ENCODE measurements around the gene YWHAG. TPM values are rescaled to one million over a fixed set of nuclear protein-coding genes. Genes with fewer than 3 reads are reported as not detected.
"Not testable (repeated sequence)": the region's sequence is repeated elsewhere in the genome, so short reads cannot be mapped to it uniquely, and the experiment has no call there.

The YWHAG gene
- total RNA-seq, 2 experiments from 2014 or later = 42.6 to 126 TPM

GRCh38 chr7:76407718-76408117 lies 48.9 kb upstream of the YWHAG start:
- ChIA-PET CTCF (ENCODE audit: unreplicated experiment) (no interaction called here), POLR2A (no interaction called here)
- no peak for TF ChIP-seq CTCF (conservative IDR thresholded peaks at IDR 0.05; ENCODE audit: low read length)
- TF ChIP-seq EZH2phosphoT487 (IDR thresholded peaks at IDR 0.05; ENCODE audit: borderline replicate concordance, low read depth, low read length) = no peak
- Histone ChIP-seq H3K4me3 (ENCODE audit: low read depth, low read length, poor library complexity, severe bottlenecking) (no peak overlapping the region), H3K9me2 (ENCODE audit: insufficient read depth, low read length) (no peaks in the 10 kb centered on the region), H3K4me1 (ENCODE audit: insufficient read depth, low read length, poor library complexity, severe bottlenecking) (peaks cover 5% of the 10 kb centered on the region), H4K20me1 (ENCODE audit: insufficient read depth, low read length) (no peaks in the 10 kb centered on the region), H3K79me2 (ENCODE audit: insufficient read depth, low read depth, low read length) (no peaks in the 10 kb centered on the region), H3K36me3 (ENCODE audit: insufficient read depth, low read length) (no peaks in the 10 kb centered on the region), H3K4me2 (ENCODE audit: low read length) (no peak overlapping the region), H3K27ac (ENCODE audit: low read depth, low read length, poor library complexity, severe bottlenecking) (no peak overlapping the region), H3K9me3 (ENCODE audit: low read length) (no peaks in the 10 kb centered on the region), H2AFZ (ENCODE audit: low read length) (no peak overlapping the region)
- DNase-seq (ENCODE audit: low spot score) = no peak
- intact Hi-C loops (cut with micrococcal nuclease; ENCODE audit: unreplicated experiment) = no loop called here
- no TSS peak for BruUV-seq (replicated peaks)

- TF ChIP-seq EZH2phosphoT487 (IDR thresholded peaks at IDR 0.05; ENCODE audit: borderline replicate concordance, low read depth, low read length) = no peak
- Histone ChIP-seq H4K20me1 (ENCODE audit: insufficient read depth, low read length) (no peaks in the 10 kb centered on the region), H3K4me3 (ENCODE audit: low read depth, low read length, poor library complexity, severe bottlenecking) (no peak overlapping the region), H3K4me2 (ENCODE audit: low read length) (no peak overlapping the region), H2AFZ (ENCODE audit: low read length) (no peak overlapping the region), H3K27ac (ENCODE audit: low read depth, low read length, poor library complexity, severe bottlenecking) (no peak overlapping the region), H3K9me3 (ENCODE audit: low read length) (no peaks in the 10 kb centered on the region), H3K4me1 (ENCODE audit: insufficient read depth, low read length, poor library complexity, severe bottlenecking) (peaks cover 5% of the 10 kb centered on the region), H3K79me2 (ENCODE audit: insufficient read depth, low read depth, low read length) (no peaks in the 10 kb centered on the region), H3K9me2 (ENCODE audit: insufficient read depth, low read length) (no peaks in the 10 kb centered on the region), H3K36me3 (ENCODE audit: insufficient read depth, low read length) (no peaks in the 10 kb centered on the region)
- ChIA-PET POLR2A (interaction anchor here (0.7 kb wide), 1 partner anchor 55 kb away, joined by 3 read pairs; no protein-coding TSS in a partner anchor), CTCF (ENCODE audit: unreplicated experiment) (no interaction called here)
- DNase-seq (ENCODE audit: low spot score) = no peak
- intact Hi-C loops (cut with micrococcal nuclease; ENCODE audit: unreplicated experiment) = no loop called here
- BruUV-seq (replicated peaks) = no TSS peak
Observed at GRCh38 chr7:76405738-76406137, 46.9 kb upstream of the YWHAG start.

GRCh38 chr7:76403780-76404494 lies 45.1 kb upstream of the YWHAG start:
- Histone ChIP-seq H3K4me2 (ENCODE audit: low read length) (no peak overlapping the region), H4K20me1 (ENCODE audit: insufficient read depth, low read length) (no peaks in the 10 kb centered on the region), H3K4me3 (ENCODE audit: low read depth, low read length, poor library complexity, severe bottlenecking) (no peak overlapping the region), H3K4me1 (ENCODE audit: insufficient read depth, low read length, poor library complexity, severe bottlenecking) (peaks cover 5% of the 10 kb centered on the region), H3K36me3 (ENCODE audit: insufficient read depth, low read length) (no peaks in the 10 kb centered on the region), H2AFZ (ENCODE audit: low read length) (no peak overlapping the region), H3K79me2 (ENCODE audit: insufficient read depth, low read depth, low read length) (no peaks in the 10 kb centered on the region), H3K9me3 (ENCODE audit: low read length) (no peaks in the 10 kb centered on the region), H3K9me2 (ENCODE audit: insufficient read depth, low read length) (no peaks in the 10 kb centered on the region), H3K27ac (ENCODE audit: low read depth, low read length, poor library complexity, severe bottlenecking) (no peak overlapping the region)
- peak; percentile 23 for DNase-seq (ENCODE audit: low spot score)
- CTCF ChIA-PET (ENCODE audit: unreplicated experiment) = interaction anchor here (0.6 kb wide), 1 partner anchor 39 kb away, joined by 3 read pairs; no protein-coding TSS in a partner anchor
- intact Hi-C loops (cut with micrococcal nuclease; ENCODE audit: unreplicated experiment) = no loop called here
- POLR2A ChIA-PET = interaction anchor here (0.8 kb wide), 1 partner anchor 15 kb away, joined by 4 read pairs; no protein-coding TSS in a partner anchor
- no peak for TF ChIP-seq EZH2phosphoT487 (IDR thresholded peaks at IDR 0.05; ENCODE audit: borderline replicate concordance, low read depth, low read length)
- no peak for TF ChIP-seq CTCF (conservative IDR thresholded peaks at IDR 0.05; ENCODE audit: low read length)
- BruUV-seq (replicated peaks) = no TSS peak

- H3K36me3 ChIP-seq (ENCODE audit: insufficient read depth, low read length); CTCF ChIA-PET (ENCODE audit: unreplicated experiment); H3K27ac ChIP-seq (ENCODE audit: low read depth, low read length, poor library complexity, severe bottlenecking); H3K79me2 ChIP-seq (ENCODE audit: insufficient read depth, low read depth, low read length); H3K4me3 ChIP-seq (ENCODE audit: low read depth, low read length, poor library complexity, severe bottlenecking); H3K4me2 ChIP-seq (ENCODE audit: low read length); H4K20me1 ChIP-seq (ENCODE audit: insufficient read depth, low read length); POLR2A ChIA-PET; intact Hi-C loops (cut with micrococcal nuclease; ENCODE audit: unreplicated experiment); BruUV-seq (replicated peaks); H3K9me3 ChIP-seq (ENCODE audit: low read length); H2AFZ ChIP-seq (ENCODE audit: low read length); DNase-seq (ENCODE audit: low spot score); H3K4me1 ChIP-seq (ENCODE audit: insufficient read depth, low read length, poor library complexity, severe bottlenecking); H3K9me2 ChIP-seq (ENCODE audit: insufficient read depth, low read length): not testable (repeated sequence)
Observed at GRCh38 chr7:76403097-76403496, 44.3 kb upstream of the YWHAG start.
